HFFc6 (cell line): ENCODE data around the gene SHISA9. TPM values are rescaled to one million over a fixed set of nuclear protein-coding genes. Genes with fewer than 3 reads are reported as not detected.

Source experiments
- DNase-seq: peaks from one replicate; pipeline ENCODE4 v3.0.0-alpha.2; 2018
- H3K27ac Mint-ChIP-seq: 2 replicates; pipeline ENCODE4 v1.8.0; 2020; ENCODE audit warnings: mild to moderate bottlenecking, mixed read lengths
- H3K27me3 Mint-ChIP-seq: 2 replicates; pipeline ENCODE4 v1.8.0; 2021; ENCODE audit warnings: mild to moderate bottlenecking, moderate library complexity, mixed read lengths; ENCODE audit not compliant: insufficient read depth
- H3K36me3 Mint-ChIP-seq: 2 replicates; pipeline ENCODE4 v1.8.0; 2021; ENCODE audit warnings: low read depth, mixed read lengths
- H3K4me1 Mint-ChIP-seq: 2 replicates; pipeline ENCODE4 v1.8.0; 2020; ENCODE audit warnings: low read depth, mixed read lengths
- H3K4me3 Mint-ChIP-seq: 2 replicates; pipeline ENCODE4 v1.8.0; 2020; ENCODE audit warnings: mild to moderate bottlenecking, moderate library complexity, mixed read lengths
- H3K9me3 Mint-ChIP-seq: 2 replicates; pipeline ENCODE4 v1.8.0; 2020; ENCODE audit warnings: mild to moderate bottlenecking, mixed read lengths
- CTCF ChIP-seq: fragments of 200-600 bp; sonication (generic); IDR thresholded peaks from 2 replicates; pipeline ENCODE4 v1.5.0; 2021; ENCODE audit warnings: antibody characterized with exemption, mild to moderate bottlenecking
- total RNA-seq, 6 experiments: library from RNA; stranded (reverse); fragmentation: NEBNext Ultra II Directional; extraction: Animal tissue kit (Norgen Biotek cat#: 25700); gene quantifications; 2 replicates in 1 of 6; 3 replicates in 5 of 6; pipeline ENCODE4 v1.2.3, GENCODE V29; 2021

Gene SHISA9
- total RNA-seq, 6 experiments from 2014 or later, result not detected

- no peak for TF ChIP-seq CTCF
- peaks cover 5% of the 10 kb centered on the region; the same call in 1 of the 2 replicates for H3K36me3 Mint-ChIP-seq
- H3K9me3 Mint-ChIP-seq, result peaks cover 31% of the 10 kb centered on the region
Observed at GRCh38 chr16:13254998-13255614, 353.7 kb downstream of the SHISA9 start.

GRCh38 chr16:13262270-13263090, 361.1 kb downstream of the SHISA9 start:
- H3K4me1 Mint-ChIP-seq, result no peaks in the 10 kb centered on the region
- peaks cover 2% of the 10 kb centered on the region; the same call in 1 of the 2 replicates for H3K27me3 Mint-ChIP-seq
- H3K4me3 Mint-ChIP-seq, result no peak overlapping the region
- peaks cover 36% of the 10 kb centered on the region for H3K9me3 Mint-ChIP-seq
- H3K27ac Mint-ChIP-seq, result no peak overlapping the region
- no peak for TF ChIP-seq CTCF
- H3K36me3 Mint-ChIP-seq, result peaks cover 7% of the 10 kb centered on the region; the same call in 1 of the 2 replicates
- no peak for DNase-seq

More at GRCh38 chr16:13254998-13255614, 353.7 kb downstream of the SHISA9 start:
- Mint-ChIP-seq H3K4me3 (no peak overlapping the region), H3K4me1 (no peaks in the 10 kb centered on the region), H3K27me3 (no peaks in the 10 kb centered on the region), H3K27ac (no peak overlapping the region)
- no peak for DNase-seq

- Mint-ChIP-seq H3K4me1 (no peaks in the 10 kb centered on the region), H3K27me3 (peaks cover 2% of the 10 kb centered on the region; the same call in 1 of the 2 replicates), H3K9me3 (peaks cover 27% of the 10 kb centered on the region), H3K4me3 (no peak overlapping the region), H3K36me3 (peaks cover 7% of the 10 kb centered on the region; the same call in 1 of the 2 replicates), H3K27ac (no peak overlapping the region)
- TF ChIP-seq CTCF, result no peak
- no peak for DNase-seq
Observed at GRCh38 chr16:13264749-13265552, 363.6 kb downstream of the SHISA9 start.

- H3K4me1 Mint-ChIP-seq, result no peaks in the 10 kb centered on the region
- no peak overlapping the region for H3K4me3 Mint-ChIP-seq
- peaks cover 11% of the 10 kb centered on the region for H3K9me3 Mint-ChIP-seq
- no peaks in the 10 kb centered on the region; the same call in 1 of the 2 replicates for H3K27me3 Mint-ChIP-seq
- no peak for DNase-seq
- no peak overlapping the region for H3K27ac Mint-ChIP-seq
- TF ChIP-seq CTCF, result no peak
- no peaks in the 10 kb centered on the region for H3K36me3 Mint-ChIP-seq
Observed at GRCh38 chr16:13269359-13269758, 368.0 kb downstream of the SHISA9 start.

- Mint-ChIP-seq H3K4me3 (no peak overlapping the region), H3K27ac (no peak overlapping the region), H3K27me3 (no peaks in the 10 kb centered on the region; the same call in 1 of the 2 replicates), H3K9me3 (peaks cover 11% of the 10 kb centered on the region), H3K4me1 (no peaks in the 10 kb centered on the region), H3K36me3 (no peaks in the 10 kb centered on the region)
- no peak for DNase-seq
- TF ChIP-seq CTCF, result no peak
Observed at GRCh38 chr16:13269905-13270528, 368.6 kb downstream of the SHISA9 start.
